GM19240 (cell line): ENCODE measurements around the gene STOML1.
"Not testable (repeated sequence)": the region's sequence is repeated elsewhere in the genome, so short reads cannot be mapped to it uniquely, and the experiment has no call there.

ENCODE experiments used
- DNase-seq: peaks from one replicate; pipeline ENCODE4 v3.0.0; 2011; ENCODE audit warnings: low spot score; ENCODE audit not compliant: insufficient read length

The STOML1 gene

GRCh38 chr15:73987681-73988444, 4.2 kb downstream of the STOML1 start:
- DNase-seq = no peak

GRCh38 chr15:73987250-73987649, 4.8 kb downstream of the STOML1 start:
- no peak for DNase-seq

GRCh38 chr15:73986776-73987056, 5.4 kb downstream of the STOML1 start:
- no peak for DNase-seq

- no peak for DNase-seq
Observed at GRCh38 chr15:73986055-73986775, 5.9 kb downstream of the STOML1 start.

GRCh38 chr15:73985101-73985873, 6.8 kb downstream of the STOML1 start:
- DNase-seq = no peak

GRCh38 chr15:73984208-73984979, 7.7 kb downstream of the STOML1 start:
- no peak for DNase-seq

- DNase-seq = no peak
Observed at GRCh38 chr15:73983773-73984172, 8.3 kb downstream of the STOML1 start.

GRCh38 chr15:73983211-73983727, 8.8 kb downstream of the STOML1 start:
- DNase-seq = no peak

GRCh38 chr15:73982222-73982962, 9.7 kb downstream of the STOML1 start:
- no peak for DNase-seq

- DNase-seq = no peak
Observed at GRCh38 chr15:73981761-73982221, 10.3 kb downstream of the STOML1 start.

- DNase-seq = no peak
Observed at GRCh38 chr15:73979636-73980035, 12.5 kb downstream of the STOML1 start.

- no peak for DNase-seq
Observed at GRCh38 chr15:73978896-73979295, 13.2 kb downstream of the STOML1 start.

- DNase-seq = not testable (repeated sequence)
Observed at GRCh38 chr15:73975440-73976125, 16.5 kb downstream of the STOML1 start.

- not testable (repeated sequence) for DNase-seq
Observed at GRCh38 chr15:73973683-73974200, 18.4 kb downstream of the STOML1 start.

GRCh38 chr15:73972984-73973682, 19.0 kb downstream of the STOML1 start:
- peak; percentile 69 for DNase-seq

GRCh38 chr15:73969151-73969759, 22.8 kb downstream of the STOML1 start:
- DNase-seq = no peak

- no peak for DNase-seq
Observed at GRCh38 chr15:73968461-73968860, 23.6 kb downstream of the STOML1 start.

GRCh38 chr15:73965758-73966113, 26.4 kb downstream of the STOML1 start:
- peak; percentile 46 for DNase-seq
